ACHN (cell line): Measurements from ENCODE around the gene COL6A5.

ENCODE experiments used
- DNase-seq: peaks from one replicate; pipeline ENCODE4 v3.0.0-alpha.2; 2015
- in situ Hi-C: cut with HindIII; loops from 2 replicates; pipeline ENCODE4 v1.10.0; 2017; ENCODE audit warnings: low sequenced_read_pairs, low pct_ligation_motif_present, low pct_unique_long_range_greater_than_20kb

The COL6A5 gene

DNA sequence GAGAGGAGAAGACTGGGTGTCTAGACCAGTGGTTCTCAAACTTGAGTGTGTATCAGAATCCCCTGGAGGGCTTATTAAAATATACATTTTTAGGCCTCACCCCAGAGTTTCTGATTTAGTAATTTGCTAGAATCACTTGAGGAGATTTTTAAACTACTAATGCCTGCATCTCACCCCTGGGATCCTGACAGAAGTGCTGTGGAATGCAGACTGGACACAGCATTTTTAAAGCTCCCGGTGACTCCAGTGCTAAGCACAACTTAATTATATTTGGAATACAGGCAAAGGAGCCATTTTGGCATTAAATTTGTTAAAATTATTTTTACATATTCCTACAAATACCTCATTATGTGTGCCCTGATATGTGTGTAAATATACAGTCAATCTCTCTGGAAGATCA is 144.8 kb downstream of the COL6A5 start:
- DNase-seq: no peak
- in situ Hi-C loops: no loop called here

DNA sequence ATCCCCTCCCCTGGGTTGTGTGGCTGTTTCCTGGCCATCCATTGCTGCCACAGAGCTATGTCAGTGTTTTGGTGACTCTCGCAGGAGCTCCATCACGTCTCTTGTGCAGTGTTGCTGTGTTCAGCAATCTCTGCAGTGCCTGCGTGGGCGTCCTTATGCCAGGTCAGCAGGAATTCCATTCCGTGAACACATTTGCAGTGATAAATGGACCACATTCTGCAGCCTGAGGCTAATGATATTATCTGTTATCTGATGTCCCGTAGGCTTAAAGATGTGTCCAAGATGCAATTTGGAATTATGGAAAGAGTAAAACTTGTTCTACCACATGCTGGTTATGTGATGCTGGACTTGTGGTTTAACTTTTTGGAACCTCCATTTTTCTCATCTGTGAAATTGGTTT is 146.0 kb downstream of the COL6A5 start:
- in situ Hi-C loops: no loop called here
- DNase-seq: no peak

DNA sequence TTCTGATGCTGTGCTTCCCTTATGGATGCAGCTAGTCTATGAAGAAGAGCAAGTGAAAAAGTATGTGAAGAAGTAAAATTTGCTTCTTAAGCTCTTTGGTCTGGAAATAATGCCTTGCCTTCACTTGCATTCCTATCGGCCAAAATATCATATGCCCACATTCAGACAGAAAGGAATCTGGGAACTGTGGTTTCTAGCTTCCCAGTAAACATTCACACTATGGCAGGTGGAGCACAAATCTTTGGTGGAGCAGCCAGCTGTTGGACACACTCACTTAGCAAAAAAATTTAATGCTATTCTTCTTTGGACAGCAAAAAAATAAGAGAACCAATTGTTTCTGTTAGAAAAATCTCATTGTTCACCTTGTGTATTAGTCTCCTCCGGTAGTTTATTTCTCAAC is 159.2 kb downstream of the COL6A5 start:
- DNase-seq: no peak
- in situ Hi-C loops: no loop called here

DNA sequence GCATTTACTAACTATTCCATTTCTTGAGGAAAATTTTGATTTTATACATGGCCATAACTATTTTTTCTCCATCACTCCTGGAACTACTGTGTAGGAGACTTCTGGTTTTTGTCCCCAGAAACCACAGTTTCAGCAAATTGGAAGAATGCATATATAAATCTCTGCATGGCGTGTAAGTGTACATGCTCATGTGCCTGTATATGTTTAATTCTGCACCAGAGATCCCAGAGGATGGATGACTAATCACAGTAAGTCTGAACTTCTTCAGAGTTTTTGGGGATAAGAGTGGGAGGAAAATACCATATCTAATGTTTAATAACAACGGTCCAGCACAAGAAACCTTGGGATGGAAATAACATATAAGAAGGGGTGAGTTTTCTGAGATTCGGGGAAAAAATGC is 160.6 kb downstream of the COL6A5 start:
- DNase-seq: no peak
- in situ Hi-C loops: no loop called here

DNA sequence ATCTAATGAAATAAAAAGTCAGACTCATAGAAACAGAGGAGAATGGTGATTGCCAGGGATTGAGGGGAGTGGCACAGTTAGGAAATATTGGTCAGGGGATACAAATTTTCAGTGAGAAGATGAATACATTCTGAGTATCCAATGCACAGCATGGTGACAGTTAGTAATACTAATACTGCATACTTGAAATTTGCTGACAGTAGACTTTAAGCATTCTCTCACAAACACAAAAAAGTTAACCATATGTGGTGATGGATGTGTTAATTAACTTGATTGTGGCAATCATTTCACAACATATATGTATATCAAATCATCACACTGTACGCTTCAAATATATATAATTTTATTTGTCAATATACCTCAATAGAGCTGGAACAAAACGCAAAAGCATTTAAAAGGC is 162.3 kb downstream of the COL6A5 start:
- in situ Hi-C loops: no loop called here
- DNase-seq: no peak

DNA sequence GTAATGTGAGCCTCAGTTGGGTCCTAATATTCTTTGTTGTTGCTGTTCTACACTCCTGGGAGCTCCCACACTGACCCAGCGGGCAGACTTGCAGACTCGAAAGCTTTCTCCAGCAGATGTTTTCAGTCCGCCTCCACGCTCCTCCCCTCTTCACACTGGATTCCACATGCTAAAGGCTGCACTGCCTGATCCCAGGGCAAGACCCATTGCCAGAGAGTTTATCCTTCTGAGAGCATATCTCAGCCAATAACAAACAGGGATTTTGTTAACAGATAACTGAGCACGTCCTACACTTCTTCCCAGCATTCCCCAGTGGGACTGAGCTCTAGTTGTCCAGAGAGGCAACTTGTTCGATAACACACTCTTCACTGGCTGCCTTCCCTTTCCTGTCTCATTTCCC is 163.5 kb downstream of the COL6A5 start:
- in situ Hi-C loops: no loop called here

DNA sequence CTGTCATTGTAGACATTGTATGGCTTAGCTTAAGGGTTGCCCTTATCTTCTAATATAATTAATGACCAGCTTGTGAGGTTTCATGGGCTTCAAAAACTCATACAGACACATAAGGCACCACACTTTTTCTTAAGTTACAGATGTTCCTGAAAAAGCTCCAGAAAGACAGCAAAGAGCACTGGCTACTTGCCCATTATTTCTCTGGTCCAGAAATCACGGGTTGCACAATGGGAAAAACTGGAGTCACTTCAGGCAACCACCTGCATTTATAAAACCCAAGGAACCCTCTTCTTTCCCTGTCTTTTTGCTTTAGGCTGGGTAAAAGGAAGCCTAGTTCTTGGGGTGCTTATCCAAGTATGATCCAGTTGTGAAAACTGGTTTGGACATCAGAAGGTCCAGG is 169.2 kb downstream of the COL6A5 start:
- in situ Hi-C loops: no loop called here
- no peak for DNase-seq

More for the DNA sequence above, 163.5 kb downstream of the COL6A5 start:
- DNase-seq: no peak

DNA sequence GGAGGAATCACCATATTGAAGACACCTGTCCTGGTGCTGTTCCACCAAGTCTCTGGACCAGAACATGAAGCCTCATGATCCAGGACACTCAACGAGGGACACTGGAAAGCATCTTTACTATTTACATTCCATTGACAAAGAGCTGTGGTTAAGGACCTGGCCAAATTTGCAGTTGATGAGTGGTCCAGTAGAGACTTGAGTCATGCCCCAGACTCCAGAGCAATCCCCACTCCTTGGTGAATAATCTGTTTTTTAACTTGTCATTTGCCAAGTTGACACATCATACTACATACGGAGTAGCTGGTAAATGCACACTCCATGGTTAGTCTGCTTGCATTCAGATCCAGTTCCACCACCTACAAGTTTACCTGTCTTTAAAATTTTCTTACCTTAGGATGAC is 170.3 kb downstream of the COL6A5 start:
- DNase-seq: no peak

DNA sequence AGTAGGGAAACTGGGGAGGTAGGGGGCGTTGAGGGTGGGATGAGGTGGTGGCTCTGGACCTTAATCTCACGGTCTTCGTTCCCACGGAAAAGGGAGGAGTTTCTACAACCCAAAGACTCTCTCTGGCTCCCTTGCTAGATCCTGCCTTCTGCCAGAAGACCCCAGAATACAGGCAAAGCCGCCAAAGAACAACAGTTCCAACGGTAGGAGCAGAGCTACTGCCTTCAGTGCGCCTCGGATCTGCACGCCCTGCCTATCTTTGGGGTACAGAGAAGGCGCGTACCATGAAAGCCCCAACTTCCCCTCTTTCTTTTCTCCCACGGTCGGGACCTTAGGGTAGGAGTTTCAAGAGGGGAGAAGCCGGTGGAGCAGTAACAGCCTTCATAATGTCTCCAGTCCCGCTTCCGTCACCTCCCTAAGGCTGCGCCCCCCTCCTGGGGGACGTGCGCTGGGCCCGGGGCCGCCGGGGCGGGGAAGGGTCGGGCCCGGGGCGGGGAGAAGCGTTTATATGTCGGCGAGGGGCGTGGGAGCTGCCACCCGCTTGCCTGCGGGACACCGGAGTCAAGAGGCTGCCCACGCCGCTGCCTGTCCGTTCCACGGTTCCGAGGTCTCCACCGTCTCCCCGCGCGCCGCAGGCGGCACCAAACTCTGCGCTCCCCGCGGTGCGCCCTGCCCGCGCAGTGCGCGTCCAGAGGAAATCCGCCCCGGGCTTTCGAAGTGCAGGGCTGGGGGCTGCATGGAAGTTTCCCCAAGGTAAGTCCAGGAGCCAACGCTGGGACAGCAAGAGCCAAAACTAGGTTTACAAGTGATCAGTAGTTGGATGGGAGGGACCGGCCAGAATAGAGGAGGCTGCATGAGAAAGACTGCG is 171.4 kb downstream of the COL6A5 start, which contains the start of gene COL6A6:
TSS of gene COL6A6 (plus strand) at position 533 of the 868 bp plus-strand sequence. CDS start 43,188 bp downstream, outside the sequence.
- in situ Hi-C loops: no loop called here
- DNase-seq: no peak

More for the DNA sequence above, 170.3 kb downstream of the COL6A5 start:
- in situ Hi-C loops: no loop called here

DNA sequence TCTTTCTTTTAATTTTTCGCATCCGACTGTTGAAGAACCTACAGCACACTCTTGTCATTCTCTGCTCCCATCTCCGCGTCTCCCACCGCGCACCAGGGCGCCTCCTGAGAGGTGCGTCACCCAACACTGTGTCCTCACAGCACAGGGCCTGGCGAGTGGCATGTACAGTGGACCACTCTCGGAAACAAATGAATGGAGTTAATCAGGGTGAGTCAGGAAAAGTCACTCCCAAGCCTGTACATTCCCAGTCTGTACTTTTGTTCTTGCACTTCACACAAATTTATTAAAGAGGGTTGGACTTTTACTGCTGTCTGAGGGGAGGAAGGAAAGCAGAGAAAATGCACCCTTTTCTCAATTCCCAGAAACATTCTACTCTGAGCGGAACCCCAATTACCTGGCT is 172.1 kb downstream of the COL6A5 start:
- no peak for DNase-seq
- in situ Hi-C loops: no loop called here

DNA sequence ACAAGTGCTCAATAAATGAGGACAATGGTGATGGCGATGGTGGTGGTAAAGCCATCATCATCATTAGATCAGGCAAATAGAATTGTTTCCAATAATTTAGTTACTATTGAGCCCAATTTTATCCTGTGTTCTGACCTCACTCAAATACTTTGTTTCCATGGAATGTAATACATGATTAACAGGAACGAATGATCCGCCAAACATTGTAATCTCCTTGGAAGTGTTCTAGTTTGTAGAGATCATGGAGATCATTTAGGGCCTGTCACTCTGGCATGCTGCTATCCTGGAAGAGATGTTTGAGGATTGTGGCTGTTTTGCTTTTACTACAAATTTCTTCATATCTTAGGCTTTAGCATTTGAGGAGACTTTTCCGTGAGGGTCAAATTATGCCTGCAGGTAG is 174.3 kb downstream of the COL6A5 start:
- in situ Hi-C loops: no loop called here
- DNase-seq: no peak

DNA sequence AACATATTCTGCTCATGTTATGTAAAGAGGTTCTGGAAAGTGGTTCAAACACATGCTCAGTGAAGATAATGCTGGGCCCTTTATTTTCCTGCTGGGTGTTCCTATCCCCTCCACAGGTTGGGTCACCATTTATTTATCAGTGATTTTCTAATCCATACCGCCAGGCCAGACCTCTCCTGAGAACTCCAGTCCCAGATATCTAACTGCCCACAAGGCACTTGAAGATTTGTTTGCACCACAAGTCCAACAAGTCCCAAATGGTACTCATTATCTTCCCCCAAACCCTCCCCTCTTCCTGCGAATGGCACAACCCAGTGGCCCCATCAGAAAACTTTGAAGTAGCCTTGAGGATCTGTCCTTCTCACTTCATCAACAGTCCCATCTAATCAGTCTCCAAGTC is 176.9 kb downstream of the COL6A5 start:
- no peak for DNase-seq
- in situ Hi-C loops: no loop called here

DNA sequence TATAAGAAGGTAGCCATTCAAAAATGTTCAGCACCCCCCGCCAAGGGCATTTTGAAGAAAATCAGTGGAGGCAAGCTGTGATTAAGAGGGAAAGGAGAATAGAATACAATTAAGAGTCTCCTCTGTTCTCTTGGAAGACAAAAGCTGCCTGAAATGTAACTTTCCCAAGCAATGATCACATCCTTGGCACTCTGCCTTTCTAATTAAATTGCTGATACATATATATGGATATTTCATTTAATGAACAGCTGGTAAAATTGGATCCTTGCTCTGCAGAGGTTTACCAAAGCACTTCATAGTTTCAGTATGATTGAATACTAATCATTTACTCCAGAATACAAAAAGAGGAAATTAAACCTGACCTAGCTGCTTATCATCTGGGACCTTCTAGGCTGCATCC is 182.0 kb downstream of the COL6A5 start:
- no peak for DNase-seq
- in situ Hi-C loops: no loop called here

DNA sequence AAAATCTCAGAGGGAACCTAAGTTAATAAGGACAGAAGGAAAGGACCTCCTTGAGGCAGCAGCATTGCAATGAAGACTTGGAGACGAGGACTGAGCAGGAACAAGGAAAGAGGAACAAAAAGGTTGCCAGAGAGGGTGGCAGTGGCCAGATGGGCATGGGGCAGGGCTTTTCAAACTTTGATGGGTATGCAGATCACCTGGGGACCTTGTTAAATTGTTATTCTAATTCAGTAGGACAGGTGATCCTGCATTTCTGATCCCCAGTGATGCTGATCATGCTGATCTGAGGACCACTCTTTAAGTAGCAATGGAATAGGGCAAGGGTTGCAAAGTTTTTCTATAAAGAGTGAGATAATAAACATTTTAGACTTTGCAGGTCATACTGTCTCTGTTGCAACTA is 182.6 kb downstream of the COL6A5 start:
- no peak for DNase-seq
- in situ Hi-C loops: no loop called here

DNA sequence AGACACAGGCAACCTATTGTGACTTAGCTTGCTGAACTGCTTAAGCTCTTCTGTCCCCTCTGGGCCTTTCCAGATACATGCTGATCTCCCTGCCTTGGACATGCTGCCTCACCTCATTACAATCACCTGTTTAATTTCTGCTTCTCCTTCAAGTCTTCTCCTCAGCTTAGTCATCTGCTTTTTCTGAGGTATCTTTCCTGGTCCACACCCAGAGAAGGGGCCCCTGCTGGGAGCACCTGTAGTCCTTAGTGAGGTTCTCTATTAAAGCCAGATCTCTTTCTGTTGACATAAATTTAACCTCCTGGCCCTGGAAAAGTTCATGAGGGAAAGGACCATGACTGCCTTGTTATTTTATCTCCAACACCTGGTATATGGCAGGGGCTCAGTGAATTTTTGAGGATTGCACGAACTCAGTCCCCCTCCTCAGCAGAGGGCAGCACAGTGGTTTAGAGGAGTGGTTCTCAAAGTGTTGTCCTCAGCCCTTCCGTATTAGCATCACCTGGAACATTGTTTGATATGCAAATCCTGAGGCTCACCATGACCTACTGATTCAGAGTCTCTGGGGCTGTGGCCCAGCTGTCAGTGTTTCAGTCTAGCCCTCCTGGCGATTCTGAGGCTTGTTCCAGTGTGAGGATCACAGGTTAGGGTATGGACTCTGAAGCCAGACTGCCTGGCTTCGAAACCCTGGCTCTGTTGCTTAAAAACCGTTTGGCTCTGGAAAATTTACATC is 184.2 kb downstream of the COL6A5 start:
- in situ Hi-C loops: no loop called here

DNA sequence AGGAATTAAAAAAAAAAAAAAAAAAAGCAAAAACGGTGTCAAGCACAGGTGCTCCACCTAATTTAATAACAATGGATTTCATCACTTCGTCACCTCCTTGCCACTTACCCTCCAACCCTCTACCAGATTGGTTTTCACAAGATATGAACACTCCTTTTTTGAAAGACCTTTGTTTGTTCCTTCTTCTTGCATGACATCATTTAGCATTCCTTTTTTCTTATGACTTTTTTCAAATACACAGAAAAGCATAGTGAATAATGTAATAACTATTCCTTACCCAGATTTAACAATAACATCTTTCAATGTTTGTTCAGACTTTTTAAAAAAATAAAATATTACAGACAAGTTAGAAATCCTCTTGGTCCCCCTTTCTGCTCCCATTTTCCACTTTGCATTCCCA is 187.8 kb downstream of the COL6A5 start:
- no peak for DNase-seq
- in situ Hi-C loops: no loop called here

More for the DNA sequence above, 184.2 kb downstream of the COL6A5 start:
- DNase-seq: no peak
